ENCODE measurements around the gene RALGAPA1.
"Not testable (repeated sequence)": the region's sequence is repeated elsewhere in the genome, so short reads cannot be mapped to it uniquely, and the experiment has no call there.

RALGAPA1 gene

DNA sequence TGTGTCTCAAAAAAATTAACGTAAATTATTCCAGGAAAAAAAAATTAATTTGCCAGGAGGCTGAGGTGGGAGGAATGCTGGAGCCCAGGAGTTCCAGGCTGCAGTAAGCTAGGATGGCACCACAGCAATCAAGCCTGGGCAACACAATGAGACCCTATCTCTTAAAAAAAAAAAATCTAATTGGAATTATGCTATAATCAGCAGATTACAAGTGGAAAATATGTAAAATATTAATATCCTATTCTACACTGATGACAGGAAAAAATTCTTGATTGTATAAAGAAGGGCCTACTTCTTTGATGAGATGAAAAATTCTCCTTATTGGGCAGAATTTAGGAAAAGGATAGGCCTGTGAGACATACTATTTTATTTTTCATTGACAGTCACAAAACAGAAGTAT, 114.0 kb downstream of the RALGAPA1 start:
- TF ChIP-seq, protein P1, sequence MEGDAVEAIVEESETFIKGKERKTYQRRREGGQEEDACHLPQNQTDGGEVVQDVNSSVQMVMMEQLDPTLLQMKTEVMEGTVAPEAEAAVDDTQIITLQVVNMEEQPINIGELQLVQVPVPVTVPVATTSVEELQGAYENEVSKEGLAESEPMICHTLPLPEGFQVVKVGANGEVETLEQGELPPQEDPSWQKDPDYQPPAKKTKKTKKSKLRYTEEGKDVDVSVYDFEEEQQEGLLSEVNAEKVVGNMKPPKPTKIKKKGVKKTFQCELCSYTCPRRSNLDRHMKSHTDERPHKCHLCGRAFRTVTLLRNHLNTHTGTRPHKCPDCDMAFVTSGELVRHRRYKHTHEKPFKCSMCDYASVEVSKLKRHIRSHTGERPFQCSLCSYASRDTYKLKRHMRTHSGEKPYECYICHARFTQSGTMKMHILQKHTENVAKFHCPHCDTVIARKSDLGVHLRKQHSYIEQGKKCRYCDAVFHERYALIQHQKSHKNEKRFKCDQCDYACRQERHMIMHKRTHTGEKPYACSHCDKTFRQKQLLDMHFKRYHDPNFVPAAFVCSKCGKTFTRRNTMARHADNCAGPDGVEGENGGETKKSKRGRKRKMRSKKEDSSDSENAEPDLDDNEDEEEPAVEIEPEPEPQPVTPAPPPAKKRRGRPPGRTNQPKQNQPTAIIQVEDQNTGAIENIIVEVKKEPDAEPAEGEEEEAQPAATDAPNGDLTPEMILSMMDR (conservative IDR thresholded peaks at IDR 0.05; ENCODE audit: control insufficient read depth, insufficient read depth, low read depth, low read length) = no peak
- no peak overlapping the region for H3K4me3 ChIP-seq (ENCODE audit: control insufficient read depth, low read depth, low read length)
- no peak for DNase-seq (ENCODE audit: low read depth)

DNA sequence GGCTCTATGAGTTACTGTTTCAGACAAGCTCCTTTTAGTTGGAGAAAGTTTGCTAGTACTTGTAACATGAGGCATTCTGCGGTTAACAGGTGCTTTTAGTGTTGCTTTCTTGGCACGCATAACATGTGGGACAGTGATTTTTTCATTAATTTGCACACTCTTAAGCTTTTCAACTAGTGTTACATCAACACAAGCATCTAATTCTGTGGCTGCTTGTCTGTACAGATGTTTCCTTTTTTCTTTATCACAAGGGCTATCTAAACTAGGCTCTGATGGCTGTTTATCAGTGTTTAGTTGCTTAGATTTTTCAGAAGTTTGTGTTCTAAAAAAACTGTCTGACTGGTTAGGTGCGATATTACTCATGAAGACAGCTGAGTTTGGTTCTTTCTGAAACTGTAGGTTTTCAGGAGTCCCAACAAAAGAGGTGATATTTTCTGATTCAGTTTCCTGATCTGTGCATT, 120.1 kb downstream of the RALGAPA1 start:
- TF ChIP-seq, protein P1 (conservative IDR thresholded peaks at IDR 0.05; ENCODE audit: control insufficient read depth, insufficient read depth, low read depth, low read length) = no peak
- no peak for DNase-seq (ENCODE audit: low read depth)
- no peak overlapping the region for H3K4me3 ChIP-seq (ENCODE audit: control insufficient read depth, low read depth, low read length)

DNA sequence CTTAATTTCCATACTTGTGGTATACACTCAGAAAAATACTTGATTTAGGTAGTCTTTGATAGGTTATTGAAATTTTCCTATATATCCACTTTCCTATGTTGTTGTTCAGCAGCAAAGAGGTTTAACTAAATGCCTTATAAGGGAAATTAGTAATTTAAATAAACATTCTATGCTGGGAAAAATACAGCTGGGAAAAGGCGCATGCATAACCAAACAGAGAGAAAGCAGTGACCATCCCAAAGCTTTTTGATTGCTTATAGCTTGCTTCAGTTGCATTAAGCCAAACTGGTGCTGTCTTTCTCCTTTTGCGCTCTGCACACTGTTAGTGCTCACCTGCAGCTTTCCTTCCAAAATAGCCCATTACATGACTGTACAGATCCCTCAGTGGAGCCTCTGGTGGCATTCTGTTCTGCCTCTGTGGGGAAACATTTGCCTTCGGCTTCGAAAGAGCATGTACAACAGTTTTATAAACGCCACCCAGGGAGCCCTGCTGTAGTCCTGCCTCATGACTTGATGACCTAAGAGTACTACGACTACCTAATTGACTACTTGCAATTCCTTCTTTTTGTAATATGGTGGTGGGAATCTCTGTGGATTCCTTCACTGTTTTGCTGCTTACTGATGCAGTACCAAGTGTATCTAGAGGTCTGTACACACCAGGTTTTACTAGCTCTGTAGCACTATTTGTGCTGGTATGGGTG, 120.8 kb downstream of the RALGAPA1 start:
- TF ChIP-seq, protein P1 (conservative IDR thresholded peaks at IDR 0.05; ENCODE audit: control insufficient read depth, insufficient read depth, low read depth, low read length) = no peak
- DNase-seq (ENCODE audit: low read depth) = no peak
- no peak overlapping the region for H3K4me3 ChIP-seq (ENCODE audit: control insufficient read depth, low read depth, low read length)

DNA sequence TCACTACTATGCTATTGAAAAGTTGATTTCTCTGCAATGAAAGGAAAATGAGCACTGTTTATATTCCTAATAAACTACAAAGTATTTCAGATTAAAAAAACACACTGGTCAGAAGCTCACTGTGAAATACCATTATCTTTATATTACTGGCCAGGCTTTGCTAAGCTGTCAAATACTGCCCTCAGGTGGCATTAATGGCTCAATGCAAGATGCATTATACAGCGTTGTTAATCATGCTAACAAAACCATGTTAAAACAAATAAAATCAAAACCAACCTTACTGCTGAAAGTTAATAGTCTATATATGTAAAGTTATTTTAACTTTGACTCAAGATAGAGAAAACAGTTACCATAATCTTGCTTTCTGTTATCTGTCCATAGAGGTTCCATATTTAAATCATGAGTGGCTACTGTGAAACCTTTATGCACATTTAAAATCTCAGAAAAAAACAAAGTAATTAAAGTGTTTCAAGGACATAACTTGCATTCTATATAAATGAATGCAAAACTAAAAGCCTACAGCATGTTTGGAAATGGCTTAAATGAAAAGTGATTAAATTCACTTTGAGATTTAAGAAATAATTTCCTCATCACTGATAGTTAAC, 121.7 kb downstream of the RALGAPA1 start:
- peak; percentile 60 for DNase-seq (ENCODE audit: low read depth)
- no peak overlapping the region for H3K4me3 ChIP-seq (ENCODE audit: control insufficient read depth, low read depth, low read length)
- TF ChIP-seq, protein P1 (conservative IDR thresholded peaks at IDR 0.05; ENCODE audit: control insufficient read depth, insufficient read depth, low read depth, low read length) = peak; percentile 88

DNA sequence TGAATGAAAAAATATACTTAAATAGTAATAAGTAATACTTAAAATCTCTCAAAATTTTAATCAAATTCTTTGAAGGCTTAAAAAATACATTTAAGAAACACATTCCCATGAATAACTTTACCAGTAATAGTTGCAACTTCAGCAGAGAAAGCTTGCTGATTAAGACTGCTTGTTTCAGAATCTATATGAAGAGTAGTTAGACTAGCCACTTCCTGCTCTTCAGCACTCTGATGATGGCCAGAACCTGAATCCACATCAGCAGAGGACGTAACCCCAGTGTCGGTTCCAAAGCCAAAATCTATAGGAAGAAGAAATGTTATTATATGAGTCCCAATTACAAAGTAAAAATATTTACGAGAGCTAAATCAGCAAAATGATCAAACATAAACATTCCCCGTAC, 125.4 kb downstream of the RALGAPA1 start:
- not testable (repeated sequence) for H3K4me3 ChIP-seq (ENCODE audit: control insufficient read depth, low read depth, low read length); DNase-seq (ENCODE audit: low read depth)

DNA sequence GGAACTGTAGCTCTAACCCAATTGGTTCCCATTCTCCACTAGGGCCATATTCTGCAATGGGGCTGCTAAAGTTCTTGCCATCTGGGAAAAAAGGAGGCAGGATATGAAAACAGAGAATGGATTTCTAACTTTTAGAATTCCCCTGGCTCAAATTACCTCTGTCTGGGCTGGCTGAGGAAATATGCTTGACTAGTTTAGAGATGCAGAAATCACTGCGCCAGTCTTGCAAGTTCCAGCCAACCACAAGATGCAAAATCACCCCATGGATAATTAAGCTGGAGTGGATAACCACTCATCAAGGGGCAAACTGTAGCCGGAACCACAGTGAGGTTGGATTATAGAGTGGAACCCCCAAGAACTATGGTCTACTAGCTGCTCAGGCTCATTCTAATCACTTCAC, 126.3 kb downstream of the RALGAPA1 start:
- no peak for DNase-seq (ENCODE audit: low read depth)
- TF ChIP-seq, protein P1 (conservative IDR thresholded peaks at IDR 0.05; ENCODE audit: control insufficient read depth, insufficient read depth, low read depth, low read length) = no peak
- no peak overlapping the region for H3K4me3 ChIP-seq (ENCODE audit: control insufficient read depth, low read depth, low read length)

DNA sequence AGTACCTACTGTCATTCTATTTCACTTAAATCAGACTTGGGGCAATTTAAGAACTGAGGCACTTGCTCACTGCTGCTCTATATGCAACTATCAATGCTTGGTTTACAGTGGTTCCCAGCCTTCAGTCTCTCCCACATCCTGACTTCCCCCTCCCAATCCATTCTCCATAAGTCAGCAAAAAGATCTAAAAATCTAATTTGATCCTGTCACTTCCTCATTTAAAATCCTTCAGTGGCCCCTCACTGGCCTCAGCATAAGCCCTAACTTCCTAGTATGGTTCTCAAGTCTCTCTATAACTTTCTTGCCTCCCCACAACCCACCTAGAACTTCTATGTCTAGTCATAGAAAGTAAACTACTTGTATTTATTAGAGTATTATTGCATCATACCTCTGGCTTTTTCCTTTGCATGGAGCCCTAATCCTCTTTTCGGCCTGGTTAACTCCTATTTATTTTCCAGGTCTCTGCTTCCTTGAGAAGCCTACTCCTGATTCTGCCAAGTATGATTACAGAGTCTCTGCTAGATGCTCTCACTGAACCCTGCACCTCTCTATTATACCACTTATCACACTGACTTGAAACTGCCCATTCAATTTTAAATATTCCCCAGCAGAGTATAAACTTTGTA, 130.6 kb downstream of the RALGAPA1 start:
- no peak for DNase-seq (ENCODE audit: low read depth)
- TF ChIP-seq, protein P1 (conservative IDR thresholded peaks at IDR 0.05; ENCODE audit: control insufficient read depth, insufficient read depth, low read depth, low read length) = no peak
- no peak overlapping the region for H3K4me3 ChIP-seq (ENCODE audit: control insufficient read depth, low read depth, low read length)
